Limb (tissue), 2 donors: ENCODE data around the gene SMAP1.
A peak's percentile ranks its signal among the peaks of the same experiment; 100 is the strongest.

Experiments
- DNase-seq, 2 donors: peaks; one replicate each; pipeline ENCODE4 v3.0.0-alpha.2; 2016; ENCODE audit errors: extremely low spot score in 2 of 2

SMAP1 gene

GRCh38 chr6:70842541-70842940 is 174.9 kb downstream of the SMAP1 start:
- DNase-seq = no peak

- no peak for DNase-seq
Measured at GRCh38 chr6:70843328-70843918, 175.7 kb downstream of the SMAP1 start.

GRCh38 chr6:70844301-70844700 is 176.6 kb downstream of the SMAP1 start:
- DNase-seq = no peak

- DNase-seq = no peak
Measured at GRCh38 chr6:70846207-70846835, 178.6 kb downstream of the SMAP1 start.

GRCh38 chr6:70847106-70848084 is 179.7 kb downstream of the SMAP1 start:
- DNase-seq = no peak

- DNase-seq = no peak
Measured at GRCh38 chr6:70849348-70850069, 181.8 kb downstream of the SMAP1 start.

- no peak for DNase-seq
Measured at GRCh38 chr6:70852667-70853246, 185.1 kb downstream of the SMAP1 start.

GRCh38 chr6:70857387-70858077 is 189.8 kb downstream of the SMAP1 start:
- DNase-seq = no peak

- DNase-seq = no peak
Measured at GRCh38 chr6:70860045-70860444, 192.4 kb downstream of the SMAP1 start.

GRCh38 chr6:70860920-70861319 is 193.2 kb downstream of the SMAP1 start:
- DNase-seq = no peak

GRCh38 chr6:70863343-70863742 is 195.7 kb downstream of the SMAP1 start:
- no peak for DNase-seq

GRCh38 chr6:70864401-70864800 is 196.7 kb downstream of the SMAP1 start:
- no peak for DNase-seq

GRCh38 chr6:70872469-70872868 is 204.8 kb downstream of the SMAP1 start:
- DNase-seq = no peak

- no peak for DNase-seq
Measured at GRCh38 chr6:70874181-70874913, 206.7 kb downstream of the SMAP1 start.

- no peak for DNase-seq
Measured at GRCh38 chr6:70879496-70879895, 211.8 kb downstream of the SMAP1 start.

- DNase-seq = peak; percentile 47 to 55
Measured at GRCh38 chr6:70884074-70884983, 216.6 kb downstream of the SMAP1 start.

GRCh38 chr6:70886071-70886470 is 218.4 kb downstream of the SMAP1 start:
- DNase-seq = no peak

GRCh38 chr6:70886661-70887060 is 219.0 kb downstream of the SMAP1 start:
- no peak for DNase-seq

GRCh38 chr6:70889270-70889669 is 221.6 kb downstream of the SMAP1 start:
- DNase-seq = no peak
